ENCODE data around the gene AKNA. TPM values are rescaled to one million over a fixed set of nuclear protein-coding genes. Genes with fewer than 3 reads are reported as not detected.

Gene AKNA
- total and polyA plus RNA-seq, 2 experiments from 2014 or later: 6.6 to 13.8 TPM

GRCh38 chr9:114409103-114409780 lies 21.5 kb upstream of the AKNA start:
- TF ChIP-seq, protein P1, sequence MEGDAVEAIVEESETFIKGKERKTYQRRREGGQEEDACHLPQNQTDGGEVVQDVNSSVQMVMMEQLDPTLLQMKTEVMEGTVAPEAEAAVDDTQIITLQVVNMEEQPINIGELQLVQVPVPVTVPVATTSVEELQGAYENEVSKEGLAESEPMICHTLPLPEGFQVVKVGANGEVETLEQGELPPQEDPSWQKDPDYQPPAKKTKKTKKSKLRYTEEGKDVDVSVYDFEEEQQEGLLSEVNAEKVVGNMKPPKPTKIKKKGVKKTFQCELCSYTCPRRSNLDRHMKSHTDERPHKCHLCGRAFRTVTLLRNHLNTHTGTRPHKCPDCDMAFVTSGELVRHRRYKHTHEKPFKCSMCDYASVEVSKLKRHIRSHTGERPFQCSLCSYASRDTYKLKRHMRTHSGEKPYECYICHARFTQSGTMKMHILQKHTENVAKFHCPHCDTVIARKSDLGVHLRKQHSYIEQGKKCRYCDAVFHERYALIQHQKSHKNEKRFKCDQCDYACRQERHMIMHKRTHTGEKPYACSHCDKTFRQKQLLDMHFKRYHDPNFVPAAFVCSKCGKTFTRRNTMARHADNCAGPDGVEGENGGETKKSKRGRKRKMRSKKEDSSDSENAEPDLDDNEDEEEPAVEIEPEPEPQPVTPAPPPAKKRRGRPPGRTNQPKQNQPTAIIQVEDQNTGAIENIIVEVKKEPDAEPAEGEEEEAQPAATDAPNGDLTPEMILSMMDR (IDR thresholded peaks at IDR 0.05; ENCODE audit: poor library complexity): no peak
- TF ChIP-seq EZH2phosphoT487 (IDR thresholded peaks at IDR 0.05; ENCODE audit: low read depth, severe bottlenecking, unreplicated experiment) (no peak), EZH2 (IDR thresholded peaks at IDR 0.05; ENCODE audit: borderline replicate concordance) (no peak)
- Histone ChIP-seq H4K20me1 (ENCODE audit: insufficient read depth, poor library complexity, severe bottlenecking) (no peaks in the 10 kb centered on the region), H2AFZ (no peak overlapping the region), H3K4me3 (no peak overlapping the region), H3K36me3 (replicated peaks; ENCODE audit: insufficient read depth, low read depth) (no peaks in the 10 kb centered on the region), H3K4me2 (no peak overlapping the region), H3K4me1 (ENCODE audit: insufficient read depth) (peaks cover 2% of the 10 kb centered on the region), H3K27me3 (no peaks in the 10 kb centered on the region), H3K27ac (no peak overlapping the region), H3K9me3 (ENCODE audit: low read depth) (no peaks in the 10 kb centered on the region), H3K9me2 (replicated peaks; ENCODE audit: insufficient read depth) (no peaks in the 10 kb centered on the region), H3K79me2 (no peaks in the 10 kb centered on the region)
- WGBS (ENCODE audit: low lambda C conversion rate, missing lambda C conversion rate): 64% methylated on average over 11 of the region's 11 CpGs
- no peak for DNase-seq (ENCODE audit: low spot score)

DNA sequence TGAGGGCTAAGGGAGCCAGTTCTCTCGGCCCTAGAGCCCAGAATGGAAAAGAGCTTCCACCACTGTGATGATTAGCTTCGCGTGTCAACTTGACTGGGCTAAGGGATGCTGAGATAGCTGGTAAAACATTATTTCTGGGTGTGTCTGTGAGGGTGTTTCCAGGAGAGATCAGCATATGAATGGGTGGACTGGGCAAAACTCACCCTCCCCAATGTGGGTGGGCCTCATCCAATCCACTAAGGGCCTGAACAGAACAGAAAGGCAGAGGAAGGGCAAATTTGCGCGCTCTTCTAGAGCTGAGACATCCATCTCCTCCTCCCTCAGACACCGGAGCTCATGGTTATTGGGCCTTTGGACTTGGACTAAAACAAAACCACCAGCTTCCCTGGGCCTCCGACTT lies 20.9 kb upstream of the AKNA start:
- H3K27ac ChIP-seq: no peak overlapping the region
- no peaks in the 10 kb centered on the region for H3K9me2 ChIP-seq (replicated peaks; ENCODE audit: insufficient read depth)
- no peaks in the 10 kb centered on the region for H3K27me3 ChIP-seq
- H3K4me3 ChIP-seq: no peak overlapping the region
- H3K4me2 ChIP-seq: no peak overlapping the region
- peaks cover 2% of the 10 kb centered on the region for H3K4me1 ChIP-seq (ENCODE audit: insufficient read depth)
- TF ChIP-seq EZH2phosphoT487 (IDR thresholded peaks at IDR 0.05; ENCODE audit: low read depth, severe bottlenecking, unreplicated experiment) (no peak), EZH2 (IDR thresholded peaks at IDR 0.05; ENCODE audit: borderline replicate concordance) (no peak)
- TF ChIP-seq, protein P1 (IDR thresholded peaks at IDR 0.05; ENCODE audit: poor library complexity): no peak
- 86% methylated on average over 7 of the region's 7 CpGs for WGBS (ENCODE audit: low lambda C conversion rate, missing lambda C conversion rate)
- no peaks in the 10 kb centered on the region for H4K20me1 ChIP-seq (ENCODE audit: insufficient read depth, poor library complexity, severe bottlenecking)
- no peaks in the 10 kb centered on the region for H3K9me3 ChIP-seq (ENCODE audit: low read depth)
- no peaks in the 10 kb centered on the region for H3K36me3 ChIP-seq (replicated peaks; ENCODE audit: insufficient read depth, low read depth)
- no peak for DNase-seq (ENCODE audit: low spot score)
- H2AFZ ChIP-seq: no peak overlapping the region
- no peaks in the 10 kb centered on the region for H3K79me2 ChIP-seq

GRCh38 chr9:114407889-114408288 lies 20.1 kb upstream of the AKNA start:
- Histone ChIP-seq H3K4me1 (ENCODE audit: insufficient read depth) (no peaks in the 10 kb centered on the region), H4K20me1 (ENCODE audit: insufficient read depth, poor library complexity, severe bottlenecking) (no peaks in the 10 kb centered on the region), H3K4me2 (no peak overlapping the region), H2AFZ (no peak overlapping the region), H3K36me3 (replicated peaks; ENCODE audit: insufficient read depth, low read depth) (no peaks in the 10 kb centered on the region), H3K9me2 (replicated peaks; ENCODE audit: insufficient read depth) (no peaks in the 10 kb centered on the region), H3K9me3 (ENCODE audit: low read depth) (no peaks in the 10 kb centered on the region), H3K79me2 (no peaks in the 10 kb centered on the region), H3K27me3 (no peaks in the 10 kb centered on the region), H3K27ac (no peak overlapping the region), H3K4me3 (no peak overlapping the region)
- no peak for DNase-seq (ENCODE audit: low spot score)
- 74% methylated on average over 5 of the region's 5 CpGs for WGBS (ENCODE audit: low lambda C conversion rate, missing lambda C conversion rate)
- no peak for TF ChIP-seq EZH2 (IDR thresholded peaks at IDR 0.05; ENCODE audit: borderline replicate concordance)
- TF ChIP-seq, protein P1 (IDR thresholded peaks at IDR 0.05; ENCODE audit: poor library complexity): no peak
- TF ChIP-seq EZH2phosphoT487 (IDR thresholded peaks at IDR 0.05; ENCODE audit: low read depth, severe bottlenecking, unreplicated experiment): no peak

Data from hepatocyte (in vitro differentiated cells).